ENCODE measurements around the gene GAPT. TPM values are rescaled to one million over a fixed set of nuclear protein-coding genes. Genes with fewer than 3 reads are reported as not detected.
A peak's percentile ranks its signal among the peaks of the same experiment; 100 is the strongest.

The GAPT gene
- total RNA-seq, result 1 to 10 TPM in 1 of 4 donors, not detected in 3; 2.1 TPM

DNA sequence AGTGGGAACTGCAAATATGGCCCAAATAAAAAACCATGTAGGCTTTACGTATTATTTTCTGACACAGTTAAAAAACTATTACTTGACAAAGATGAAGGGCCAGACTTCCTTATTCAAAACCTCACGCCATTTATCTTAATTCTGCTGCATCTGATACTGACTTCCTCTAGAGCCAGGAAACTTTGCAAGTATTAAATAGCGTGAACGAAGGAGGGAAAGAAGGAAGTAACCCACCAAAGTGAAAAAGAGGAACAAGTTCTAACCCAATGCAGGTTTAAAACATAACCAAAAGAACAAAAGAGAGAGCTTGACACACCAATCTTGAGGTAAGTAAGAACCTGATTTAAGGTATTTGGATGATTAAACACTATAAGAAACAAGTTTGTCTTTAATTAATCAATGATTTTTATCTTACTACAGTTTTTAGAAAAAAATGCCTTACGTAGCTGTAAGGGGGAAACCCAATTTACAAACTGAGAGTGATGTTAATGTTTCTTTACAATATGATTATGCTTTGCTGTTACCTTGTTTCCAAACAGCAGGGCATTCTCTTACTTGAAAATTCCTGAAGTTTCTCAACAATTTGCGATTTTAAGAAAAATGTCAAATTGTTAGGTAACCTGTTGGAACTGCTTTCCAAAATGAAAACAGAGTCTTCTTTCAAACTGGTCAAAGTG lies at the start of gene GAPT:
Gene GAPT (plus strand): TSS at position 220 of the 677 bp plus-strand sequence. CDS start 3,102 bp downstream, outside the sequence.
- Histone ChIP-seq H3K36me3 (no peaks in the 10 kb centered on the region), H3K27ac (no peak within 1 kb of the TSS), H3K9me3 (no peaks in the 10 kb centered on the region), H3K4me1 (no peaks in the 10 kb centered on the region), H3K27me3 (no peaks in the 10 kb centered on the region), H3K4me3 (peak within 1 kb of the TSS in 1 of 4 donors; percentile 10)
- DNase-seq (ENCODE audit: low spot score in 2 of 2), result no peak
- TF ChIP-seq, protein P1, sequence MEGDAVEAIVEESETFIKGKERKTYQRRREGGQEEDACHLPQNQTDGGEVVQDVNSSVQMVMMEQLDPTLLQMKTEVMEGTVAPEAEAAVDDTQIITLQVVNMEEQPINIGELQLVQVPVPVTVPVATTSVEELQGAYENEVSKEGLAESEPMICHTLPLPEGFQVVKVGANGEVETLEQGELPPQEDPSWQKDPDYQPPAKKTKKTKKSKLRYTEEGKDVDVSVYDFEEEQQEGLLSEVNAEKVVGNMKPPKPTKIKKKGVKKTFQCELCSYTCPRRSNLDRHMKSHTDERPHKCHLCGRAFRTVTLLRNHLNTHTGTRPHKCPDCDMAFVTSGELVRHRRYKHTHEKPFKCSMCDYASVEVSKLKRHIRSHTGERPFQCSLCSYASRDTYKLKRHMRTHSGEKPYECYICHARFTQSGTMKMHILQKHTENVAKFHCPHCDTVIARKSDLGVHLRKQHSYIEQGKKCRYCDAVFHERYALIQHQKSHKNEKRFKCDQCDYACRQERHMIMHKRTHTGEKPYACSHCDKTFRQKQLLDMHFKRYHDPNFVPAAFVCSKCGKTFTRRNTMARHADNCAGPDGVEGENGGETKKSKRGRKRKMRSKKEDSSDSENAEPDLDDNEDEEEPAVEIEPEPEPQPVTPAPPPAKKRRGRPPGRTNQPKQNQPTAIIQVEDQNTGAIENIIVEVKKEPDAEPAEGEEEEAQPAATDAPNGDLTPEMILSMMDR (IDR thresholded peaks at IDR 0.05), result no peak
- TF ChIP-seq EP300 (IDR thresholded peaks at IDR 0.05), result peak in 1 of 2 donors; percentile 9
- WGBS, 2 donors, result 73% methylated on average over 6 of the region's 6 CpGs

DNA sequence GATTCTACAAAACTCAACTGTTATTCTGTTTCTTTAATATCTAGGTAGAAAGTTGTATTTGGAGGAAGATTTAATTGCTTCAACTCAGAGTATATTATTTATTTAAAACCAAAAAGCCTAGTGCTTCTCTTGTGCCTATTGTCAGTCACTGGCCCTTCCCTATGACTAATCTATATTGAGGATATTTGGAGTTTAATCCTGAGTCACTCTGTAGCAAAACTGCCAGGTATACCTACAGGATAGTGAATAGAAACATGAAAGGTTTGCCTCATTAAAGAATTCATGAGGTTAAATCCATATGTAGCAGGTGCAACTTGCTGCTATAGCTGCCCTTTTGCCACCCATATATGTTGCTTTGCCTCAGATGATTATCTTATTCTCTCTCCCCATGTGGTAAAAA lies 46.4 kb upstream of the GAPT start:
- H3K4me3 ChIP-seq, result no peak overlapping the region
- H3K27ac ChIP-seq, result no peak overlapping the region
- DNase-seq (ENCODE audit: low spot score in 2 of 2), result no peak
- TF ChIP-seq EP300 (IDR thresholded peaks at IDR 0.05), result no peak
- TF ChIP-seq POLR2A (IDR thresholded peaks at IDR 0.05), result no peak
- TF ChIP-seq, protein P1 (IDR thresholded peaks at IDR 0.05), result no peak
- no peaks in the 10 kb centered on the region for H3K9me3 ChIP-seq
- no peaks in the 10 kb centered on the region for H3K27me3 ChIP-seq
- no peaks in the 10 kb centered on the region for H3K36me3 ChIP-seq
- peaks cover 0 to 12% (median 0%) of the 10 kb centered on the region in 4 donors for H3K4me1 ChIP-seq

DNA sequence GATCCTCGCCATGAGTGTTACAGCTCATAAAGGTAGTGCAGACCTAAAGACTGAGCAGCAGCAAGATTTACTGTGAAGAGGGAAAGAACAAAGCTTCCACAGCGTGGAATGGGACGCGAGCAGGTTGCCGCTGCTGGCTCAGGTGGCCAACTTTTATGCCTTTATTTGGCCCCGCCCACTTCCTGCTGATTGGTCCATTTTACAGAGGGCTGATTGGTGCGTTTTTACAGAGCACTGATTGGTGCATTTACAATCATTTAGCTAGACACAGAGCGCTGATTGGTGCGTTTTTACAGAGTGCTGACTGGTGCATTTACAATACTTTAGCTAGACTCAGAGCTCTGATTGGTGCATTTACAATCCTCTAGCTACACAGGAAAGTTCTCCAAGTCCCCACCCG lies 45.2 kb upstream of the GAPT start:
- Histone ChIP-seq H3K27ac (no peak overlapping the region), H3K4me3 (no peak overlapping the region), H3K36me3 (no peaks in the 10 kb centered on the region), H3K4me1 (peaks cover 0 to 2% (median 0%) of the 10 kb centered on the region in 4 donors), H3K9me3 (no peaks in the 10 kb centered on the region), H3K27me3 (no peaks in the 10 kb centered on the region)
- whole genome bisulfite sequencing, 2 donors, result 90 to 91% methylated on average over 10 of the region's 10 CpGs
- TF ChIP-seq POLR2A (IDR thresholded peaks at IDR 0.05) (no peak), EP300 (IDR thresholded peaks at IDR 0.05) (no peak)
- TF ChIP-seq, protein P1 (IDR thresholded peaks at IDR 0.05), result no peak
- no peak for DNase-seq (ENCODE audit: low spot score in 2 of 2)

DNA sequence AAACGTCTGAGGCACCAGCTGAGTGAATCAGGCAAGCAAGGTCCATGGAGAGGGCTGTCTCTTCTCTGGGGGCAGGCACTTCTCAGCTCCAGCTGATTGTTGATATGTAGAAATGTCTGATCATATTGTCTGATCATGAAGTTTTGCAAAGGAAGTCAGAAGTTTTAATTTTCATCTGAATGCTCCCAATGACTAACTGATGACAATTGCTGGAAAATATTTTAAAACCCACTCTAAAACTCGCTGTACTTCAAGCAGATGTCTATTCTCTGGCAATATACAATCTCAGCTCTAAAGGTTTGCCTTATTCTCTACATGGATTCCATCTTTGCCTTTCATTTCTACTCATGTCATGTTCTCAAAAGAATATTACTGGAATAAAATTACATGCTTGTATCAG lies 44.0 kb upstream of the GAPT start:
- H3K4me3 ChIP-seq, result no peak overlapping the region
- TF ChIP-seq POLR2A (IDR thresholded peaks at IDR 0.05), result no peak
- TF ChIP-seq, protein P1 (IDR thresholded peaks at IDR 0.05), result no peak
- WGBS, 2 donors, result 62 to 68% methylated on average over 2 of the region's 2 CpGs
- no peaks in the 10 kb centered on the region for H3K27me3 ChIP-seq
- peaks cover 0 to 8% (median 0%) of the 10 kb centered on the region in 3 donors for H3K36me3 ChIP-seq
- H3K4me1 ChIP-seq, result no peaks in the 10 kb centered on the region
- no peak for DNase-seq (ENCODE audit: low spot score in 2 of 2)
- H3K27ac ChIP-seq, result no peak overlapping the region
- H3K9me3 ChIP-seq, result no peaks in the 10 kb centered on the region

DNA sequence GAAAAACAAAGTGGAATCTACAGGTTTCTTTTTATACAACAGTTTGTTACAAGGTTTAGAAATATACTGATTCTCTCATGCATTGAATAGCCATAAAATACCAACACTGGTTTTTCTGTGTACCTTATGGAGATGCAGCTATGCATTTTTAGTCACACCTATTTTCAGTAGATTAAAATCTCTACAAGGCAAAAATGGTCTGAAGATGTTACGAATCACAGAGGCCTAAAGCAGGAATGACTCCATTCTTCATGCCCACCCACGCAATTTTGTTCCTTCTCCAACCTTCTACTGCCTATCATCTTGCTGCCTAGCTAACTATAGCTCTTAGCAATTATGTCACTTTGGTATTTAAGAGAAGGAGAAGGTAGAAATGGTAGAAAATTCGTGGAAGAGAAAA lies 41.2 kb upstream of the GAPT start:
- no peak for DNase-seq (ENCODE audit: low spot score in 2 of 2)
- no peak for TF ChIP-seq EP300 (IDR thresholded peaks at IDR 0.05)
- TF ChIP-seq POLR2A (IDR thresholded peaks at IDR 0.05), result no peak
- TF ChIP-seq, protein P1 (IDR thresholded peaks at IDR 0.05), result no peak
- WGBS, 2 donors, result 83 to 91% methylated on average over 3 of the region's 3 CpGs
- no peaks in the 10 kb centered on the region for H3K9me3 ChIP-seq
- H3K4me3 ChIP-seq, result no peak overlapping the region
- H3K4me1 ChIP-seq, result peaks cover 0 to 16% (median 2%) of the 10 kb centered on the region in 4 donors
- no peaks in the 10 kb centered on the region for H3K27me3 ChIP-seq
- H3K36me3 ChIP-seq, result peaks cover 0 to 36% (median 3%) of the 10 kb centered on the region in 3 donors
- H3K27ac ChIP-seq, result no peak overlapping the region

All from tibial nerve (tissue), 4 donors.